Neural cell (in vitro differentiated cells): Measurements from ENCODE around the gene CNP.

Source experiments
- CTCF ChIP-seq: fragments of 450-650 bp; IDR thresholded peaks from 2 replicates; pipeline ENCODE4 v1.5.1; 2014; ENCODE audit warnings: antibody characterized with exemption, mild to moderate bottlenecking, moderate library complexity; ENCODE audit not compliant: poor library complexity, severe bottlenecking
- EP300 ChIP-seq: fragments of 450-650 bp; conservative IDR thresholded peaks from 2 replicates; pipeline ENCODE4 v1.6.1; 2014; ENCODE audit warnings: antibody characterized with exemption, mild to moderate bottlenecking, moderate library complexity; ENCODE audit not compliant: poor library complexity, severe bottlenecking
- EZH2 ChIP-seq: fragments of 200-600, 300-800 bp; shearing (Covaris generic), sonication (generic); IDR thresholded peaks from 2 replicates; pipeline ENCODE4 v1.6.1; 2014; ENCODE audit warnings: antibody characterized with exemption, low read length, borderline replicate concordance, mild to moderate bottlenecking; ENCODE audit not compliant: insufficient read depth, poor library complexity, severe bottlenecking
- MXI1 ChIP-seq: fragments of 450-650 bp; conservative IDR thresholded peaks from 2 replicates; pipeline ENCODE4 v1.6.1; 2014; ENCODE audit warnings: antibody characterized with exemption, mild to moderate bottlenecking; ENCODE audit not compliant: poor library complexity, severe bottlenecking
- POLR2AphosphoS5 ChIP-seq: IDR thresholded peaks from 2 replicates; pipeline ENCODE4 v1.6.1; 2012
- RAD21 ChIP-seq: fragments of 450-650 bp; conservative IDR thresholded peaks from 2 replicates; pipeline ENCODE4 v1.6.1; 2014; ENCODE audit warnings: antibody characterized with exemption, mild to moderate bottlenecking, moderate library complexity
- REST ChIP-seq: IDR thresholded peaks from 2 replicates; pipeline ENCODE4 v1.6.1; 2012; ENCODE audit warnings: borderline replicate concordance
- TAF1 ChIP-seq: IDR thresholded peaks from 2 replicates; pipeline ENCODE4 v1.6.1; 2012; ENCODE audit warnings: low read depth

- no peak for TF ChIP-seq EP300
- no peak for TF ChIP-seq POLR2AphosphoS5
- TF ChIP-seq CTCF = no peak
- TF ChIP-seq MXI1 = no peak
- TF ChIP-seq REST = no peak
- TF ChIP-seq TAF1 = no peak
- TF ChIP-seq EZH2 = no peak
- no peak for TF ChIP-seq RAD21
Measured at GRCh38 chr17:42002175-42002791, 35.7 kb downstream of the CNP start.
